ENCODE results near the gene REL.

The REL gene

DNA sequence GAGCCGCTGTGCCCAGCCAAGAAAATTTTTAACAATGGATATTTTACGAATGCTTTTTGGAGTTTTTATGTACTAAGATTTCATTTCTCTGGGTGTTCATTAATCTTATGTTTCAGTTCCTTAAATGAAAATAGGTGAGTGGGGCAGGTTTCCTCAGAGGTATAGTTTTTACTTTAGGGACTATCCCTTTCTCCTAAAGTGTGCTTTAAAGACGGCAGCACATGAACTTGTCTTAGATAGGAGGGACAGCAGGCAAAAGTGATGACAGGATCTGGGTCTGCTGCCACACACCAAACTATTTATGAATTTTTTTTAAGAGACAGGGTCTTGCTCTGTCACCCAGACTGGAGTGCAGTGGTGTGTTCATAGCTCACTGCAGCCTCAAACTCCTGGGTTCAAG lies 8.0 kb upstream of the REL start:
- no peak for TF ChIP-seq POLR2AphosphoS5 (IDR thresholded peaks at IDR 0.05; ENCODE audit: low read depth, low read length)
- TF ChIP-seq TAF1 (IDR thresholded peaks at IDR 0.05; ENCODE audit: borderline replicate concordance, insufficient read depth, low read length): no peak
- no peak for TF ChIP-seq FOXP2 (optimal IDR thresholded peaks at IDR 0.05; ENCODE audit: borderline replicate concordance, extremely low read depth, extremely low read length, insufficient read depth)
- no peak for TF ChIP-seq REST (IDR thresholded peaks at IDR 0.05; ENCODE audit: insufficient read depth in 1 of 2, low read depth in 2 of 2, low read length in 2 of 2)
- TF ChIP-seq SIN3A (IDR thresholded peaks at IDR 0.05; ENCODE audit: borderline replicate concordance, insufficient read depth, low read length): no peak

GRCh38 chr2:60875520-60875919 lies 5.9 kb upstream of the REL start:
- TF ChIP-seq REST (IDR thresholded peaks at IDR 0.05; ENCODE audit: insufficient read depth in 1 of 2, low read depth in 2 of 2, low read length in 2 of 2) (no peak), SIN3A (IDR thresholded peaks at IDR 0.05; ENCODE audit: borderline replicate concordance, insufficient read depth, low read length) (no peak), TAF1 (IDR thresholded peaks at IDR 0.05; ENCODE audit: borderline replicate concordance, insufficient read depth, low read length) (no peak), POLR2AphosphoS5 (IDR thresholded peaks at IDR 0.05; ENCODE audit: low read depth, low read length) (no peak), FOXP2 (optimal IDR thresholded peaks at IDR 0.05; ENCODE audit: borderline replicate concordance, extremely low read depth, extremely low read length, insufficient read depth) (no peak)

DNA sequence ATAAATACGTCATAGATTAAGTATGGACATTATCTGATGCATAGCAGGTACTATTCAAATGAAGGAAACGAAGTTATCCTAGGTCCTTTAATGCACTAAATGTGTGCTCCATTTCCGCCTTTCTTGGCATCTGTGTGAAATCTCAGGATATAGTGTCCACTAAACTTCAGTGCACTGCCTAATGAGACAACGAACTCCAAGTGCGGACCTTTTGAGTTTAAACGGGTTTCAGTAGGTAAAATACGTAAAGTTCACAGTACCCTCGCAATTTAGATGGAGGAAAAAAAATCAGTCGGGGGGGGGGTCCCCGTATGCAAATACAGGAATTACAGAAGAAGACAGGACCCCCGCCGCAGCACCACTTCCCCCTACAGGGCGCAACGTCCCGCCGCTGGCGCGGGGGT lies 729 bp upstream of the REL start:
- no peak for TF ChIP-seq REST (IDR thresholded peaks at IDR 0.05; ENCODE audit: insufficient read depth in 1 of 2, low read depth in 2 of 2, low read length in 2 of 2)
- no peak for TF ChIP-seq TAF1 (IDR thresholded peaks at IDR 0.05; ENCODE audit: borderline replicate concordance, insufficient read depth, low read length)
- no peak for TF ChIP-seq FOXP2 (optimal IDR thresholded peaks at IDR 0.05; ENCODE audit: borderline replicate concordance, extremely low read depth, extremely low read length, insufficient read depth)
- TF ChIP-seq SIN3A (IDR thresholded peaks at IDR 0.05; ENCODE audit: borderline replicate concordance, insufficient read depth, low read length): no peak
- no peak for TF ChIP-seq POLR2AphosphoS5 (IDR thresholded peaks at IDR 0.05; ENCODE audit: low read depth, low read length)

GRCh38 chr2:60882971-60883753 lies 1.8 kb downstream of the REL start:
- no peak for TF ChIP-seq FOXP2 (optimal IDR thresholded peaks at IDR 0.05; ENCODE audit: borderline replicate concordance, extremely low read depth, extremely low read length, insufficient read depth)
- no peak for TF ChIP-seq TAF1 (IDR thresholded peaks at IDR 0.05; ENCODE audit: borderline replicate concordance, insufficient read depth, low read length)
- no peak for TF ChIP-seq REST (IDR thresholded peaks at IDR 0.05; ENCODE audit: insufficient read depth in 1 of 2, low read depth in 2 of 2, low read length in 2 of 2)
- TF ChIP-seq POLR2AphosphoS5 (IDR thresholded peaks at IDR 0.05; ENCODE audit: low read depth, low read length): no peak
